Measurements from ENCODE around the gene TRPM1.

Gene TRPM1

GRCh38 chr15:31067890-31068603, 33.5 kb downstream of the TRPM1 start:
- Histone ChIP-seq H4K20me1 (ENCODE audit: insufficient read depth, low read length) (no peaks in the 10 kb centered on the region), H3K36me3 (replicated peaks; ENCODE audit: insufficient read depth, low read length) (no peaks in the 10 kb centered on the region), H3K9me3 (replicated peaks; ENCODE audit: insufficient read depth, low read length) (no peaks in the 10 kb centered on the region), H2AFZ (ENCODE audit: low read length) (no peak overlapping the region), H3K9ac (ENCODE audit: low read length) (no peak overlapping the region), H3K9me2 (replicated peaks; ENCODE audit: insufficient read depth, low read length) (no peaks in the 10 kb centered on the region), H3K4me1 (ENCODE audit: low read length) (peaks cover 14% of the 10 kb centered on the region; the same call in 1 of the 2 replicates), H3K79me2 (ENCODE audit: low read length) (no peaks in the 10 kb centered on the region), H3K27me3 (replicated peaks; ENCODE audit: insufficient read depth, low read length) (no peaks in the 10 kb centered on the region), H3K4me2 (ENCODE audit: low read depth, low read length) (no peak overlapping the region), H3K27ac (ENCODE audit: low read length) (no peak overlapping the region), H3K4me3 (ENCODE audit: low read length) (no peak overlapping the region), H3F3A (ENCODE audit: insufficient read depth, low read length) (no peaks in the 10 kb centered on the region)
- no peak for DNase-seq
- TF ChIP-seq CTCF (IDR thresholded peaks at IDR 0.05; ENCODE audit: low read length) (no peak), EZH2 (optimal IDR thresholded peaks at IDR 0.05; ENCODE audit: low read depth, low read length) (no peak), EZH2phosphoT487 (IDR thresholded peaks at IDR 0.05; ENCODE audit: low read length) (no peak)

- Histone ChIP-seq H3K27ac (ENCODE audit: low read length) (no peak overlapping the region), H3K4me3 (ENCODE audit: low read length) (no peak overlapping the region), H3K9me3 (replicated peaks; ENCODE audit: insufficient read depth, low read length) (no peaks in the 10 kb centered on the region), H3K9ac (ENCODE audit: low read length) (no peak overlapping the region), H3K9me2 (replicated peaks; ENCODE audit: insufficient read depth, low read length) (no peaks in the 10 kb centered on the region), H3F3A (ENCODE audit: insufficient read depth, low read length) (no peaks in the 10 kb centered on the region), H3K79me2 (ENCODE audit: low read length) (no peaks in the 10 kb centered on the region), H3K27me3 (replicated peaks; ENCODE audit: insufficient read depth, low read length) (no peaks in the 10 kb centered on the region), H3K4me1 (ENCODE audit: low read length) (peaks cover 14% of the 10 kb centered on the region; the same call in 1 of the 2 replicates), H3K36me3 (replicated peaks; ENCODE audit: insufficient read depth, low read length) (no peaks in the 10 kb centered on the region), H3K4me2 (ENCODE audit: low read depth, low read length) (no peak overlapping the region), H4K20me1 (ENCODE audit: insufficient read depth, low read length) (no peaks in the 10 kb centered on the region), H2AFZ (ENCODE audit: low read length) (no peak overlapping the region)
- DNase-seq, result no peak
- TF ChIP-seq EZH2 (optimal IDR thresholded peaks at IDR 0.05; ENCODE audit: low read depth, low read length) (no peak), EZH2phosphoT487 (IDR thresholded peaks at IDR 0.05; ENCODE audit: low read length) (no peak), CTCF (IDR thresholded peaks at IDR 0.05; ENCODE audit: low read length) (no peak)
These were observed 35.7 kb downstream of the TRPM1 start for GRCh38 chr15:31065824-31066223.

DNA sequence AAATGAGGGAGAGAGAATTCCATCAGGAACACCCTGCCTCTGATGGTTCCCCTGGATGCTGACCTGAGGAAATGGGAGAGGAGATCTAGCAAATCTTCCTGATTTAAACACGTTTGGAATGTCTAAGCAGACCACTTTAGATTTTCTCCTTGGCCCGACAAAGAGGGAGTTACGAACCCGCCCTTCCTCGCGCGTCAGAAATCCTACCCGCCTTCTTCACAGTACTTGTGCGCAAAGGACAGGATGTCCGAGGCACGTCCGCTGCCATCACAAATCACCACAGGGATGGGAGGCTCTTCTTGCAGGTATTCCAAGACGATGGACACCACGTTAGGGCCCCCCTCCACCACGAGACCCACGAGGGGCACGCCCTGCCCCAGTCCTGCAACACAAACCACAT, 38.6 kb downstream of the TRPM1 start:
- H3K9me3 ChIP-seq (replicated peaks; ENCODE audit: insufficient read depth, low read length), result no peaks in the 10 kb centered on the region
- H4K20me1 ChIP-seq (ENCODE audit: insufficient read depth, low read length), result no peaks in the 10 kb centered on the region
- H3K27ac ChIP-seq (ENCODE audit: low read length), result no peak overlapping the region
- no peak overlapping the region for H3K9ac ChIP-seq (ENCODE audit: low read length)
- no peak overlapping the region for H2AFZ ChIP-seq (ENCODE audit: low read length)
- H3K9me2 ChIP-seq (replicated peaks; ENCODE audit: insufficient read depth, low read length), result no peaks in the 10 kb centered on the region
- no peaks in the 10 kb centered on the region for H3K36me3 ChIP-seq (replicated peaks; ENCODE audit: insufficient read depth, low read length)
- H3K4me2 ChIP-seq (ENCODE audit: low read depth, low read length), result no peak overlapping the region
- DNase-seq, result no peak
- TF ChIP-seq CTCF (IDR thresholded peaks at IDR 0.05; ENCODE audit: low read length), result no peak
- TF ChIP-seq EZH2 (optimal IDR thresholded peaks at IDR 0.05; ENCODE audit: low read depth, low read length), result no peak
- no peak for TF ChIP-seq EZH2phosphoT487 (IDR thresholded peaks at IDR 0.05; ENCODE audit: low read length)
- no peaks in the 10 kb centered on the region for H3F3A ChIP-seq (ENCODE audit: insufficient read depth, low read length)
- no peaks in the 10 kb centered on the region for H3K79me2 ChIP-seq (ENCODE audit: low read length)
- no peaks in the 10 kb centered on the region for H3K27me3 ChIP-seq (replicated peaks; ENCODE audit: insufficient read depth, low read length)
- peaks cover 13% of the 10 kb centered on the region; the same call in 1 of the 2 replicates for H3K4me1 ChIP-seq (ENCODE audit: low read length)
- H3K4me3 ChIP-seq (ENCODE audit: low read length), result no peak overlapping the region
